HG03108 (cell line): Measurements from ENCODE around the gene PNLIPRP2.

Experiments
- ATAC-seq: cut with Tn5 transposase; IDR thresholded peaks from one replicate; pipeline ENCODE4 v1.9.1; 2021; ENCODE audit warnings: moderate library complexity; ENCODE audit not compliant: unreplicated experiment

The PNLIPRP2 gene

DNA sequence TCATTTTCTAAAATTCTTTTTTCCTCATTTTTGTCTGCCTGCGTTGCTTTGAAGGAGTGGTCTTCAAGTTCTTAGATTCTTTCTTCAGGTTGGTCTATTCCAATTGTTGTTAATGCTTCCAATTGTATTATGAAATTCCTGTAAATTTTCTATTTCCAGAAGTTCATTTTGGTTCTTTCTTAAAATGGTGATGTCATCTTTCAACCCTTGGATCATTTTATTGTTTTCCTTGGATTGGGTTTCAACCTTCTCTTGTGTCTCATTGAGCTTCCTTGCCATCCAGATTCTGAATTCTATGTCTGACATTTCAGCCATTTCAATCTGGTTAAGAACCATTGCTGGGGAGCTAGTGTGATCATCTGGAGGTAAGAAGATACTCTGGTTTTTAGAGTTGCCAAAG lies 33.1 kb downstream of the PNLIPRP2 start:
- no peak for ATAC-seq

DNA sequence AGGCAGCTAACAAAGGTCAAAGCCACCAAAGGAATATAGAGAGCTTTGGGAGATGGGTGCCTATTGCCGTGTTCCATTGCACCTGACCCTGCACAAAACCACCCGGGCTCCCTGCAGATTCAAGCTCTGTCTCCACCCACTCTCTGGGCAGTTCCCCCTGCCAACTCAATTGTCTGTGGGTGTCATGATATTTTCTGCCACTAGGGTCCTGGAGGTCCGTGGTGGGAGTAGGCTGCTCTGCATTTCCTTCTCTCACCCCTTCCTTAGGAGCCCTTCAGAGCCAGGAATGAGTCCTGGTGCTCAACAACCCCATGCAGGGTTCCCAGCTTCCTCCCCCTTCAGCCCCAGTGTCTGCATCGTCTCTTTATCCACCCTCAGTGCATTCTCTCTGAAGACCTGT lies 34.1 kb downstream of the PNLIPRP2 start:
- no peak for ATAC-seq

- ATAC-seq = no peak
Observed at GRCh38 chr10:116655568-116655967, 34.8 kb downstream of the PNLIPRP2 start.

DNA sequence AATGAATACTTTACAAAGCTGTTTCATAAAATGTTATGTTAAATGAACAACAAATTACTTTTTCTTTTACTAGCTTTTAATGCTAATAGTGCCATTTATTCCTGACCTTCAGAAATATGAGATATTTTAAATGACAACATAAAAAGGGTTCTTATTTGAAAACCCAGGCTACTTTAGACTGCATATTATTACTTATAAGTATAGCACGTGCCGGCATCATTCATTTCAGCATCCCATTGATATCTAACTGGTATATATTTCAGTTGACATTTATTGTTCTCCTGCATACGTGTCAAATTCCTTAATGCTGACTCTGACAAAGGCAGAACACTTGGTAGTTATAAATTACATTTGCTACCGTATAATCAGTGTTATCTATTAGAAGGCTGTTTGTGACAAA lies 35.3 kb downstream of the PNLIPRP2 start:
- no peak for ATAC-seq

DNA sequence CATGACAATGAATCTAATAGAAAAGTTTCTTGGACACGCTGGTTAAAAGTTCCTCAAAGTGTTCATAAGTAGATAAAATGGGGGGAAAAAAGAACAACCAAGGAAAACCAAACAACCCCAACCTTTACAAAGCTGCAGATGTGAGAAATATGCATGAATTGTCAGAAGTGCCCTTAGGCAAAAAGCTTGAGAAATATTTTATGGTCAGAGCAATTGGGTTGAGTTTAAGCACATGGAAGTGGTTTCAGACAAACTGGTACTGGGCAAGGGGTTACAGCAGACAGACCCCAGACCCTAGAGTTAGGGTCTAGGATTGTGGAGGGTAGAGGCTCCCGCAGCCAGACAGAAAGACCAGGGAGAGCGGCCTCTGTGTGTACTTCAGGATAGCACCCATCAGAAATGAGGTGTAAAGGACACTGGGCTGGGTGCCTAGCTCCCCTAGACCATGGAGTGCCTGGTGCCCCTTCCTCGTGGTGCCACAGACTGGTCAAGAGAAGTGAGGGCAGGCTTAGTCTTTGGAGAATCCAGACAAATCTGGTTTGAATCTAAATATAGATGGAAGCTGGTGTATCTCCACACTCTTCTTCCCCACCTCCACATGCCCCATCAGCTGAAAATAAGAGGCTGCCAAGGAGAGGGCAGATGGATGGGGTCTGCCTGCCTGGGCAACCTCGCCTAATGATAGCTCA lies 37.3 kb downstream of the PNLIPRP2 start:
- no peak for ATAC-seq

- ATAC-seq = no peak
Observed at GRCh38 chr10:116659049-116659670, 38.4 kb downstream of the PNLIPRP2 start.

DNA sequence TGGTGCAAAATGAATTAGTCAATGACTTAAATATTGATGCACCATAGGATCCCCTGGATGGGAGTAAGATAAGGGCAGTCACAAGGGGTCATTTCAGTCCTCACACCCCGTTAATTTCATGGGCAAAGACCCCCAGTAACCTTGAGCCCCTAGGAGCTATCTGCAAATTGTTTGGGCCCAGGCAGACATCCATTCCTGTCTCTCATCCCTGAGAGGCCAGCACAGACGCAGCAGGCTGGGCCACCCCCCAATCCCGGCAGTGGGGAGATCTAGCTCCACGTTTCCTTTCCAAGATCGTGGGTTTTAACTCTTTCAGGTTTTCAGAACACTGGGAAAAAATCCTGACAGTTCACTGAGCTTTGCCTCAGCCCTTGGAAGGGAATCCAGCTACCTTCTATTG lies 40.1 kb downstream of the PNLIPRP2 start:
- no peak for ATAC-seq

DNA sequence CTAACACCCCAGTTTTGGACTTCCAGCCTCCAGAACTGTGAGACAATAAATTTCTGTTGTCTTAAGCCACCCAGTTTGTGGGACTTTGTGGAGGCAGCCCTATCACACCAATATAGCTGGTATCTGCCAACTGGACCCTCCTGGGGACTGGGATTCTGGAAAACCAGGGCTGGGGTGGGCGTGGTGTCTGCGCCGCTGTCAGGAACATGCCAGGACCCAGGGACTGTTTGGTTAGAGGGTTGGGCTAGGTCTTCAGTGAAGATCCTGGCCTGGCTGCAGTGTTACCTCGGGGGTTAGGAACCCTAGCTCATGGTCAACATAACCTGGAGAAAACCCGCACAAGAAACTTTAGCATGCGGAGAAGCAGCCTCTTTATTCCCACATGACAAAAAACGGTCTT lies 42.6 kb downstream of the PNLIPRP2 start:
- no peak for ATAC-seq

DNA sequence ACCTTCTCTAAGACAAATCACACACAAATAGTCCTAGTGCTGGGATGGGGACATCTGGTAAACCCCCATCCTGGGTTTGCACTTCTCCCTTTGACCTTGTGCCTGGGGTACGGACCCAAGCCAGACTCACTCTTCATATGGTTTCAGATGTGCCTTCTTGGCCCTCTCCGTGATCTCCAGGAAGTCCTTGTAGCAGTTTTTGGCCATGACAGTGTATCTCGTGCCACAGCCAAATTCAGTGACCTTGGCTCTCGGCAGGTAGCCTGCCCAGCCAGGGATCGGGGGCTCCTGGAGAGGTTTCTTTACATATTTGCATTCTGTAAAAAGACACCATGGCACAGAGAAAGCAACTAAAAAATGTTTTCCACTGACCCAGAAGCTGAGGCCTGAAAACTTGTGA lies 43.9 kb downstream of the PNLIPRP2 start:
- ATAC-seq = no peak

DNA sequence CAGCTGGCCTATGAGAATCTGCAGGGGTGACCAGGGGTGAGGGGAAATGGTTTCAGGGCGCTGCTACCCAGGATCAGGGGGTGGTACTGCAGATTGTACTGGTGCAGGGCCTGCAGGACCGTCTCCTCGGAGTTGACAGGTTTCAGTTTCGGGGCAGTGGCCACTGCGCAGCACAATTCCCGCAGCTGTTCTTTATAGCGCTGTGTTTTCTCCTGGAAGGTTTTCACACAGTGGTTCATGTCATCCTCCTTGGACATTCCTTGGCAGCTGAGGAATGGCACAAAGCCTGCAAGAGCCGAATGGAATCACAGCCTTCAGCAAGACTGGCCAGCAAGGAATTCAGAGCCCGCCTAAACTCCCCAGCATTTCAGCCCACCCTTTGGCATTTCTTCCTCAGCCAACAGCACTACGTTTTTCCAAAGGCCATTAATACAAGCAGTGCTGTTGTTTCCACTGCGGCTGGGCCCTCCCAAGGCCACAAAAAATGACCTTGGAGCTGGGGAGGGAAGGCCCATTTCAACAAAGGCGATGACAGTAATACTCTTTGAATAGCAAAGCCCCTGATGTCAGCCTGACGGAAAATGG lies 44.9 kb downstream of the PNLIPRP2 start:
- ATAC-seq = no peak

GRCh38 chr10:116667484-116667883 lies 46.7 kb downstream of the PNLIPRP2 start:
- no peak for ATAC-seq

DNA sequence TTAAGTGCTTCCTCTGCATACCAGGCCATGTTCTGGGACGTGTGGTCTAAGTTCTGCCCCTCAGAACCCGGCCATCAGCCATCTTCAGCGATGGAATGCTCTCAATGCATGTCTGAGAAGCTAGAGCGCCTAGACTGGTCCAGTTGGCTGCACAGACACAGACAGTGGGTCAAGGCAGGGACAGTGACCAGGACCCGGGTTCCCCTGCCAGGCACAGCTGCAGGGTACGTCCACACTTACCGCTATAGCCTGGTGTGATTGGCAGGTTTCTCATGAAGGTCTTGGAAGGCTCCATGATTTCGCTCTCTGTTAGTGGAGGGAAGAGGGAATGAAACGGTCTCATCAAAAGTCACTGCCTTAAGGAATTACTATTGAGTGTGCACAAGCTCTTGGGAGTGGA lies 47.3 kb downstream of the PNLIPRP2 start:
- no peak for ATAC-seq

- ATAC-seq = no peak
Observed at GRCh38 chr10:116668446-116668845, 47.7 kb downstream of the PNLIPRP2 start.

GRCh38 chr10:116669080-116669479 lies 48.3 kb downstream of the PNLIPRP2 start:
- ATAC-seq = no peak

GRCh38 chr10:116669832-116670644 lies 49.3 kb downstream of the PNLIPRP2 start:
- ATAC-seq = no peak

- no peak for ATAC-seq
Observed at GRCh38 chr10:116670706-116671105, 50.0 kb downstream of the PNLIPRP2 start.

DNA sequence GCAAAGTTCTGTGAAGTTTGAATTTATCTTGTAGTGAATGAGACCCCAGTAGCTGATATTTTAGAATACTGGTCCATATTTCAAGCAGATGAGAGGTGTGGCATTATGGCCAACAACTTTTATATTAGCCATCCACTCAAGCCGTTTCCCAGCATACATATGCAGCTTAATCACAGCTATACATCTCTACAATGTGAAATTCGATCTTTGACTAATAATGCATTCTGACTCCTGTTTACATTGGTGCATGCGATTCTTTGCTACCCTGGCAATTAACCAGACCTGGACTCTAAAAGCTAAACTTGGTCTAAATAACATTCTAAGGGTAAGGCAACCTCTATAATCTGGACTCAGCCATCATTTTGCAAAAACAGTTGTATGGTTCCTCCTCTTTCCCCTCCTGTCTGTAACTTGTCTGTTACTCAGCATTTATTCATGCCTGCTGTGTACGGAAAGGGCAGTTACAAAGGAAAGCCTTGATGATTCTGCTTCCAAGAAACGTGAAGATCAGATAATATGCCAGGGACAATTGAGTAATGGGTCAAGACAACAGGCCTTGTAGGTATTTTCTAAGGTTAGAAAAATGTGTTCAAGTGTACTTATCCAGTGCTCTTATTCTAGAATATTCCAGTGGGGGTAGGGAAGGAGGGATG lies 50.6 kb downstream of the PNLIPRP2 start:
- no peak for ATAC-seq

DNA sequence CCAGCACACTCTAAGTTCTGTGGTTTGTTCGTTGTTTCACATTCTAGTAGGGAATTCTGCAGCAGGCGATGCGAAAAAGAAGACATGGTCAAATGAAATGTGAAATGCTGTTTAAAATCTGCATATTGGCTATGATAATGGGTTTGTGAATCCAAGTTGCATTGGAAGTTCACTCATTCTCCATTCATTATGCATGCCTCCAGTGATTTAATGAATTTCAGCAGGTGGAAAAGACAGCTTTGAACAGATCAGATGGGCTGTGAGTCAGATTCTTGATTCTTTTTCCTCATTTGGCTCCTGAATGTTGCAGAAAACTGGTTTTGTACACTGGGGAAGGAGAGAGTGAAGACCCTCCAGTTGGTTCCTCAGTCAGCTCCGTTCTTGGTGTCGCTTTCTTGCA lies 52.1 kb downstream of the PNLIPRP2 start:
- ATAC-seq = no peak

DNA sequence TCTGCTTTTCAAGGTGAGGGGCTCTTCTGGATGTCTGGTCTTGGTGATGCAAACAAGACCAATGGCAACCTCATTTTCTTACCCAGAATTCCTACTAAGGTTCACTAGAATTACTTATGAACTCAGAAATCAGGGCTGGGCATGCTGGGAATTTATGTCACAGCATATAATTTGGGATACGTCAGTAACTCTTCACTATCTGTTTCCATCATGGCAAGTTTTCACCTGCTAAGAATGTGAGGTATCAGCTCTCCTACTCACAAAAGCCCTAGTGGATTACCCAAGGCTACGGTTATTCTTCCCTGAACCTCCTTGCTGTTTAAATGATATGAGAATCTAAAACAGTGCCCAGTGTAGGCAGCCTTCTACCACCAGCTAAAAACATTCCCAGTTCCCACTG lies 53.1 kb downstream of the PNLIPRP2 start:
- ATAC-seq = no peak

DNA sequence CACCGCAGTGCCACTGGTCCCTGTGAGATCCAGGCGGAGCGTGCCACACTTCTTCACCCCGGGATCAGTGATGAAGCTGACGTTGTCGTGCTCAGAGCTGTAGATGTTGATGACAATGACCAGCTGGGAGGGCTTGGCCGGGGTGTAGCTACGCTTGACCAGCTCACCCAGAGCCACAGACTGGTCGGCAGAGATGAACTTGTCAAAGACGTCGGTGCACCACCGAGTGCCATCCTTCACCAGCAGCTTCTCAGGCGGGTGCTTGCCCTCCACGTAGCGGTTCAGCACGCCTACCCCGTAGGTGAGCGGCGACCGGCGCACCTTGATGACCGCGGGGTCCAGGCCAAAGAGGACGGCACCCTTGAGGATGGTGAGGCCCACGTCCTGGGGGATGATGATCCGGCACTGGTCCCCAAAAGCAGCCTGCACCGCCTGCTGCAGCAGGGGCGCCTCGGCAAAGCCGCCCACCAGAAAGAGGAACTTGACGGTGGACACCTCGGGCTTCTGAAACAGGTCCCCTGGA lies 54.2 kb downstream of the PNLIPRP2 start:
- ATAC-seq = no peak

DNA sequence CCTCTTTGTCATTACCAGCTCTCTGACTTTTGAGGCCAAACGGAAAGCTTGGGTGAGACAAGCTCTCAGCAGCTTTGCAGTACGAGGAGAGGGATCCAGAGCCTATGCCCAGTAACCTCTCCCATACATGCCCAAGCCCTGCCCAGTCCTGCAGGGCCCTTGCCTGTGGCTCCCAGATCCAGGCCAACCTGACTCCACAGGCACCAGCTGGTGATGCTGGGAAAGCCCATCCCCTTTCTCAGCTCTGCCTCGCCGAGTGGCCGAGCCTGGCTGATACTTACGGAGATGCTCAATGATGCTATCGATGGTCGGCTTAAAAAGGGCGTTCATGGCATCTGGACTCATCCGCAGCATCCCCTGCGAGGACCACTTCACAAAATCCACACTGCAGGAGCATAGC lies 55.4 kb downstream of the PNLIPRP2 start:
- ATAC-seq = no peak
